Ishikawa (cell line): ENCODE results near the gene SLC15A1.

Experiments used
- CEBPB ChIP-seq: IDR thresholded peaks from 2 replicates; pipeline ENCODE4 v1.6.1; 2012
- CREB1 ChIP-seq: IDR thresholded peaks from 2 replicates; pipeline ENCODE4 v1.6.1; 2012; ENCODE audit warnings: low read depth
- EGR1 ChIP-seq: IDR thresholded peaks from 2 replicates; pipeline ENCODE4 v1.6.1; 2012
- EP300 ChIP-seq: IDR thresholded peaks from 2 replicates; pipeline ENCODE4 v1.6.1; 2012; ENCODE audit warnings: borderline replicate concordance
- FOXM1 ChIP-seq: IDR thresholded peaks from 2 replicates; pipeline ENCODE4 v1.6.1; 2012; ENCODE audit warnings: low read depth, borderline replicate concordance
- MAX ChIP-seq: IDR thresholded peaks from 2 replicates; pipeline ENCODE4 v1.6.1; 2012
- NFIC ChIP-seq: IDR thresholded peaks from 2 replicates; pipeline ENCODE4 v1.6.1; 2012
- RAD21 ChIP-seq: IDR thresholded peaks from 2 replicates; pipeline ENCODE4 v1.6.1; 2012; ENCODE audit warnings: low read depth
- REST ChIP-seq: IDR thresholded peaks from 2 replicates; pipeline ENCODE4 v1.6.1; 2012; ENCODE audit warnings: low read depth, mild to moderate bottlenecking
- TAF1 ChIP-seq: IDR thresholded peaks from 2 replicates; pipeline ENCODE4 v1.6.1; 2012; ENCODE audit warnings: low read depth, mild to moderate bottlenecking
- TCF12 ChIP-seq: IDR thresholded peaks from 2 replicates; pipeline ENCODE4 v1.6.1; 2012; ENCODE audit warnings: low read depth
- TEAD4 ChIP-seq: IDR thresholded peaks from 2 replicates; pipeline ENCODE4 v1.6.1; 2012
- USF1 ChIP-seq: IDR thresholded peaks from 2 replicates; pipeline ENCODE4 v1.6.1; 2012
- YY1 ChIP-seq: IDR thresholded peaks from 2 replicates; pipeline ENCODE4 v1.6.1; 2012; ENCODE audit warnings: low read depth
- ZBTB7A ChIP-seq: IDR thresholded peaks from 2 replicates; pipeline ENCODE4 v1.6.1; 2012; ENCODE audit warnings: low read depth

The SLC15A1 gene

GRCh38 chr13:98783856-98784478 lies 31.5 kb upstream of the SLC15A1 start:
- TF ChIP-seq CEBPB (no peak), FOXM1 (no peak), EGR1 (no peak), NFIC (no peak), REST (no peak), MAX (no peak), EP300 (no peak), TEAD4 (no peak), TCF12 (no peak), USF1 (no peak), RAD21 (no peak), TAF1 (no peak), CREB1 (no peak)

- no peak for TF ChIP-seq REST
- no peak for TF ChIP-seq USF1
- no peak for TF ChIP-seq EP300
- TF ChIP-seq MAX, result no peak
- TF ChIP-seq TAF1, result no peak
- TF ChIP-seq ZBTB7A, result no peak
These were observed 30.2 kb upstream of the SLC15A1 start for GRCh38 chr13:98782654-98783053.

GRCh38 chr13:98781905-98782304 lies 29.4 kb upstream of the SLC15A1 start:
- TF ChIP-seq YY1 (no peak), CEBPB (no peak), REST (no peak), TAF1 (no peak), FOXM1 (no peak), EP300 (no peak), MAX (no peak), ZBTB7A (no peak), CREB1 (no peak), TEAD4 (no peak), TCF12 (no peak), NFIC (no peak), RAD21 (no peak), EGR1 (no peak), USF1 (no peak)

- TF ChIP-seq FOXM1 (no peak), USF1 (no peak), EP300 (no peak), TAF1 (no peak), CEBPB (no peak), NFIC (no peak), TCF12 (no peak), REST (no peak), MAX (no peak), EGR1 (no peak), TEAD4 (no peak), YY1 (no peak), RAD21 (no peak), CREB1 (no peak), ZBTB7A (no peak)
These were observed 29.0 kb upstream of the SLC15A1 start for GRCh38 chr13:98781470-98781869.
